Uterus (tissue), 2 donors: ENCODE measurements around the gene GBA2.

Source experiments
- POLR2A ChIP-seq, 2 donors: fragments of 450-650 bp; IDR thresholded peaks; one replicate each; pipeline ENCODE4 v1.6.1; 2016; ENCODE audit warnings: antibody characterized with exemption in 2 of 2, mild to moderate bottlenecking in 1 of 2, moderate library complexity in 1 of 2
- TF ChIP-seq, protein P1 (sequence below), 4 experiments: fragments of 200-600 bp in 2 of 4; fragments of 450-650 bp in 2 of 4; sonication (generic) in 2 of 4; IDR thresholded peaks; one replicate each; pipeline ENCODE4 v1.5.1; 2016 to 2019; ENCODE audit warnings: antibody characterized with exemption in 4 of 4, mild to moderate bottlenecking in 2 of 4, moderate library complexity in 1 of 4

DNA sequence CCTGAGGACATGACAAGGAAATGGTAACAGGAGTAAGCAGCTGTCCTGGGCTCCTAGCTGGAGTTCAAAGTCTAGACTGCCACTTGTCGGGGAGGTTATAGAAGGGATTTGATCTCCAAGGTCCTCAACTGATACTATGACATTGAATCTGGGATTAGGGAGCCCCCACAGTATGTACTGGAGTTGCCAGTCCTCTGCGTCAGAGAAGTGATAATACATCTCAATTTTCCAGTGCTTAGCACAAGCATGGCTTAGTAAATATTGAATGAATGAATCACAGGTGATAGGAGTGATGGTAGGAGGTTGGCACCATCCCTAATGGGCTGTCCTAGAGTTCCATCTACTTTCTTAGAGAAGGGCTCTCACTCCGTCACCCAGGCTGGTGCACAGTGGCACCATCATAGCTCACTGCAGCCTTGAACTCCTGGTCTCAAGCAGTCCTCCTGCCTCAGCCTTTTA is 53.1 kb downstream of the GBA2 start:
- TF ChIP-seq, protein P1, sequence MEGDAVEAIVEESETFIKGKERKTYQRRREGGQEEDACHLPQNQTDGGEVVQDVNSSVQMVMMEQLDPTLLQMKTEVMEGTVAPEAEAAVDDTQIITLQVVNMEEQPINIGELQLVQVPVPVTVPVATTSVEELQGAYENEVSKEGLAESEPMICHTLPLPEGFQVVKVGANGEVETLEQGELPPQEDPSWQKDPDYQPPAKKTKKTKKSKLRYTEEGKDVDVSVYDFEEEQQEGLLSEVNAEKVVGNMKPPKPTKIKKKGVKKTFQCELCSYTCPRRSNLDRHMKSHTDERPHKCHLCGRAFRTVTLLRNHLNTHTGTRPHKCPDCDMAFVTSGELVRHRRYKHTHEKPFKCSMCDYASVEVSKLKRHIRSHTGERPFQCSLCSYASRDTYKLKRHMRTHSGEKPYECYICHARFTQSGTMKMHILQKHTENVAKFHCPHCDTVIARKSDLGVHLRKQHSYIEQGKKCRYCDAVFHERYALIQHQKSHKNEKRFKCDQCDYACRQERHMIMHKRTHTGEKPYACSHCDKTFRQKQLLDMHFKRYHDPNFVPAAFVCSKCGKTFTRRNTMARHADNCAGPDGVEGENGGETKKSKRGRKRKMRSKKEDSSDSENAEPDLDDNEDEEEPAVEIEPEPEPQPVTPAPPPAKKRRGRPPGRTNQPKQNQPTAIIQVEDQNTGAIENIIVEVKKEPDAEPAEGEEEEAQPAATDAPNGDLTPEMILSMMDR (IDR thresholded peaks at IDR 0.05), result no peak
- TF ChIP-seq POLR2A (IDR thresholded peaks at IDR 0.05), result no peak
